Activated CD8-positive, alpha-beta memory T cell treated with anti-CD3 and anti-CD28 coated beads for 36 hours (primary cell): ENCODE measurements around the gene YPEL5. TPM values are rescaled to one million over a fixed set of nuclear protein-coding genes. Genes with fewer than 3 reads are reported as not detected.

Experiments used
- CTCF ChIA-PET: fragments of 350-600 bp; sonication (Branson Sonifier 250); formaldehyde crosslinking; loops from one replicate; lab custom pipeline; 2021; ENCODE audit warnings: antibody characterized with exemption; lab: Charles Lee
- POLR2A ChIA-PET: fragments of 350-600 bp; sonication (Branson Sonifier 250); formaldehyde crosslinking; loops from one replicate; lab custom pipeline; 2021; ENCODE audit warnings: antibody characterized with exemption; lab: Charles Lee
- total RNA-seq, 2 experiments: library from RNA; stranded (reverse); gene quantifications; one replicate each; pipeline ENCODE4 v1.2.3, GENCODE V29; 2021

Gene YPEL5
- total RNA-seq, 2 experiments from 2014 or later = 35.2 to 36.8 TPM

DNA sequence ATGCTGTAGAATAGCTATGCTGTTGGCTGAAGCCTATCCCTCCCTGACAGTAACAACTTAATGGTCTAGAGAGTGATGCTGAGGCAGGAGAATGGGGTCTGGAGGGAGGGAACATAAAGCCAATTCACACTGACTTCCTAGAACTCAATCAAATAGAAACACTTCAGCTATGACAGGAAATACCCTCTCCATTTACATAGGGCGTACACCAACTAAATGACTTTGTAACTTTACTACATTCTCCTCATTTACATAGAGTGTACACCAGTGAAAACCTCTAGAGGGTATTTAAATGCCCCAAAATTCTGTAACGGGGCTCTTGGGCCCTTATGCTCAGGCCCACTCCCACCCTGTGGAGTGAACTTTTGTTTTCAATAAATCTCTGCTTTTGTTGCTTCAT, 41.5 kb downstream of the YPEL5 start:
- CTCF ChIA-PET = no interaction called here
- POLR2A ChIA-PET = no interaction called here

DNA sequence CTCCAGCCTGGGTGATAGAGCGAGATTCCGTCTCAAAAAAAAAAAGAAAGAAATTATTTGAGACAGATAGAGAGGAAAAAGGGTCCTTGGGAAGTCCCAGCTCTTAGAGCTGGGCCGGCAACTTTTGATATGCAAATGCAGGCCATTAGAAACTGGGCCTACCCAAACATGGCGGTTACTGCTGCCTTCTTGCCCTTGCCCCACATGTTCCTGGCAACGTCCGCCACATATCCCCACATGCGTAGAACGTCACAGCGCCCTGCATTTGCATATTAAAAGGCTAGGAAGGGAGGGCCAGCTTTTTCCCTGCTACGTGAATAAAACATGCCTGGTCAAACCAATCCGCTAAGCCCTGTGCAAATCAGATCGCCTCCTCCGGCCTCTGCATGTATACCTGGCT, 43.8 kb downstream of the YPEL5 start:
- CTCF ChIA-PET = no interaction called here
- POLR2A ChIA-PET = no interaction called here

DNA sequence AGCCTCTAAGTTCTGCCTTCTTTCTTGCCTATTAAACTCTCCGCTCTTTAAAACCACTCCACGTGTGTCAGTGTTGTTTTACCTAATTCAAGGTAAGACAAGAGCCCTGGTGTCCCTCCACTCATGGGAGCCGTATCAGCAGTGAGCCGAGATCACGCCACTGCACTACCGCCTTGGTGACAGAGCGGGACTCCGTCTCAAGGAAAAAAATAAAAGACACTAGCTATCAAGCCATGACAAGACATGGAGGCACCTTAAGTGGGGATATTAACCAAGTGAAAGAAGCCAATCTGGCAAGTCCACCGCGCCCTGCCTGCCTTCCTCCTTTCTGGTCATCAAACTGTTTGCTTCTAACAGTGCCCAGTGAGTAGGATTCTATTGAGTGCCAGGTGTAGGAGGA, 44.3 kb downstream of the YPEL5 start:
- CTCF ChIA-PET = no interaction called here

DNA sequence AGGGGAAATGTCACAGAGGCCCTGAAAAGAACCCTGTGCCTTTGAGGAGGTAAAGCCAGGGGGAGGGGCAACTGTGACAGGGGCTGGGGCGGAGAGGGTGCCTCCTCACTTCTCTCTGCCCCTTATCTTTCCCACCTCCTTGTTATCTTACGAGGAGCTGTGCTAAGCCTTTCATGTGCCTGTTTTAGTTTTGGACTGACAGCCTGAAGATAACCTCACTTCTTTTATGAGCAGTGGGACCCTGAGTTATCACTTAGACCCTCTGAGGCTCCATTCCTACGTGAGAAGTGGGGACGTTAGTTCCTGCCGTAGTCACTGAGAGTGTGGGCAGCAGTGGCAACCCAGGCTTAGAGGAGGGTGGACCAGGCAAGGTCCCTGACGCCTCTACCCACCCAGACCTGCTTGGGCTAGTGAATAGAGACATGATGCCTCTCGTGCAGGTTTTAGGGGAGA, 45.0 kb downstream of the YPEL5 start:
- CTCF ChIA-PET = no interaction called here
- POLR2A ChIA-PET = no interaction called here

More for the DNA sequence above, 44.3 kb downstream of the YPEL5 start:
- POLR2A ChIA-PET = no interaction called here

DNA sequence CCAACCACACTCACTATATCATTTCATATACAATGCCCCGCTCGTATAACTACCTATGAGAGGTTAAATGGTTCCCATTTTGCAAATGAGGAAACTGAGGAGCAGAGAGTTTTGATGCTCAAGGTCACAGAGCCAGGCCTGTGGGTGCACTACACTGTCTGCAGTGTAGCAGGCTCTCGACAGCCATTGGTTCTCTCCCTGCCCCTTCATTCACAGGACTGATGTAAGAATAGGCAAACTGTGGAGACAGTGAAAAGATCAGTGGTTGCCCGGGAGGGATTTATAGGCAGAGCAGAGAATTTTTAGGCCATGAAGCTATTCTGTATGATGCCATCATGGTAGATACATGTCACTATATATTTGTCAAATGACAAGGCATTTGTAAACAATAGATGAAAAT, 45.5 kb downstream of the YPEL5 start:
- CTCF ChIA-PET = no interaction called here

DNA sequence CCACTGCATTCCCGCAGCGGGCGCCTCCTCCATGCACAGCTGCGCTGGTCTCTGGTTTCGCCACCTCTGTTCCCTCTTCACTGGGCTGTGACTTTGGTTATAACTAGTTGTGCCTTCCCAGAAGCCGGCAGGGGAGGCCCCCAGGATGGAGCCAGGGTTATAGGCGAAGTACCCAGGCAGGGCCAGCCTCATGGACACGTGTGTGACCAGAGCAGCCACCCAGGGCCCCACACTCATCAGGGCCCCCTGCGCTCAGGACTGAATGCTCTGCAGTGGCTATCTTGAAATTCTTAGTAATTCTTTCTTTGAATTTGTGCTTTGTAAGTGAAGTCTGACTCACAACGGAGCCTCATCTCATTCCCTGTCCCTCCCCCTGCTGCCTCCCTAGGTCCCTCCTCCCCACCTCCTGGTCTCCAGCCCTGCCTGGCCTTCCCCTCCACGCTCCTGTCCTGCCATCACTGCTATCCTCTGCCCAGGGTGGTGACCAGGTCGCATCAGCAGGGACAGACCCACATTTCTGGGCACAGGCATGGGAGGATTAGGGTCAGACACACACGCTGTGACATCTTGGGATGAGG, 46.4 kb downstream of the YPEL5 start:
- ChIA-PET POLR2A (no interaction called here), CTCF (interaction anchor here (0.9 kb wide), 1 partner anchor 15 kb away, joined by 4 read pairs; no protein-coding TSS in a partner anchor)

More for the DNA sequence above, 45.5 kb downstream of the YPEL5 start:
- POLR2A ChIA-PET = no interaction called here

DNA sequence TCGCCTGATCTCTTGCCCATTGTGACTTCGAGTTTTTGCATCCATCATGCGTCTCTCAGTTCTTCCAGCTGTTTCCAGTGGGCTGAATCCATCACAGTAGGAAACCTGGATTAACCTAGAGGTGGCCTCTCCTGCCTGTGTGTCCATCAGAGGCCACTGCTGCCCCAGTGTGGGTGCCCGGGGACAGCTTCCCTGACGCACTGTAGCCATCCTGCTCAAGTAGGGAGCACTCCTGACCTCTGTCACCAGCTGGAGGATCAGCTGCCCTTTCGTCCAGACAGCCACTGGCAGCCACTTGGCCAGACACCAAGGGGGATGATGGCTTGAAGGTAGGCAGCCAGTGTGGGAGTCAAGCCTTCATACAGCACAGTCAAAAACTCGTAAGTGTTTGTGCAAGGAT, 47.6 kb downstream of the YPEL5 start:
- POLR2A ChIA-PET = no interaction called here
- CTCF ChIA-PET = interaction anchor here (0.9 kb wide), 1 partner anchor 14 kb away, joined by 4 read pairs; no protein-coding TSS in a partner anchor

DNA sequence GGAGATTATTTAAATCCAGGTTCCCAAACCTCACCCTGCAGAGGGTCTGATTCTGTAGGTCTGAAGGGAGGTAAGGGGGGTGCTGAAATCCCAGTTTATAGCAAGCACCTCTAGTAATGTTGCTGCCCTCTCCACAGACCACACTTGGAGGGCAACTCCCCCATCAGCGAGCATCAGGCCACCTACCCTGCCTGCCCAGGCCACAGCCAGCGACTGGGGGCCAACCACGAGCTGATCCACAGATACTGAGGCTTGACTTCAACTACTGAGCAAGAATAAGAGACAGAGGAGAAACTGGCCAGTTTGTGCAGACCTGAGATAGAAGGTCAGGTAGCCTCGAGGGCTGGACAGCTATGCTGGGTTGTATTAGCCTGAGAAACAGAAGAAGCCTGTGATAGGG, 48.2 kb downstream of the YPEL5 start:
- ChIA-PET CTCF (interaction anchor here (0.7 kb wide), 1 partner anchor 417 kb away, joined by 3 read pairs; no protein-coding TSS in a partner anchor), POLR2A (no interaction called here)

DNA sequence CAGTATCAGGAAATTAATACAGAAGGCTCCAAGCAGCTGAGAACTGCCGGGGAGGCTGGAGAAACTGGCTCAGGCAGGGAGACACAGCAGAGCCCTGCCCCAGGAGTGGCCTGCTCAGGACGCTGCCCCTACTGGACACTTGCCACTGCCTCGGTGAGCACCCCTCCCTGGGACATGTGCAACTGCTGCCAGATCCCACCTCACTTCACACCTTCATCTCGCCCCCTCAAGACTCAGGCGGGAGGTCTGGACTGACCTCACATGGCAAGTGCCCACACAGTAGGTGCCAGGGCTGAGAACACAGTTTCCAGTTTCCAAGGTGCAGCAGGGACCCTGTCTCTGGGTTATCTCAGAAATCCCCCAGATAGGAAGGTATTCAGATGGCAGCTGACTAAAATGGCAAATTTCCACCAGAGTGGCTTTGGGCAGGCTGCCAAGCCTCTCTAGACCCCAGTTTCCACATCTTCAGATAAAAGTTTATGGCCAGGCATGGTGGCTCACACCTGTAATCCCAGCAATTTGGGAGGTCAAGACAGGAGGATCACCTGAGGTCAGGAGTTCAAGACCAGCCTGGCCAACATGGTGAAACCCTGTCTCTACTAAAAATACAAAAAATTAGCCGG, 50.9 kb downstream of the YPEL5 start:
- POLR2A ChIA-PET = no interaction called here
- CTCF ChIA-PET = no interaction called here

DNA sequence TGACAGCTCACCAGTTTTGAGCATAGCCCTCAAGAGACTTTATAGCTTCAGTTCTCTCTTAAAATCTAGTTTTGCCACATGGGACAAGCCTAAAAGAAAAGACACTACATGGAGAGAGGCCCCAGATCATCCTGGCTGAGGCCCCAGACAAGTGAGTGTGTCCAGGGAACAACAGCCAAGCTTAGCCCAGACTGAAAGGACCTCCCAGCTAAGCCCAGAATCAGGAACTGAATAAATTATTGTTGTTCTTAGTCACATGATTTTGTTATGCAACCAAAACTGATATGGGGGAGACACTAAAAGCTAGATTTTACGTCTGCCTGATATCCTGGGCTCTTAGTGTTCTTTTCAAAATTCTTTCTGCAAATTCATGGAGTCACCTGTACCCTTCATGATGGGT, 55.2 kb downstream of the YPEL5 start:
- CTCF ChIA-PET = interaction anchor here (0.9 to 1.3 kb wide), 2 partner anchors 37 to 510 kb away, joined by 3 read pairs; no protein-coding TSS in a partner anchor
- POLR2A ChIA-PET = no interaction called here

DNA sequence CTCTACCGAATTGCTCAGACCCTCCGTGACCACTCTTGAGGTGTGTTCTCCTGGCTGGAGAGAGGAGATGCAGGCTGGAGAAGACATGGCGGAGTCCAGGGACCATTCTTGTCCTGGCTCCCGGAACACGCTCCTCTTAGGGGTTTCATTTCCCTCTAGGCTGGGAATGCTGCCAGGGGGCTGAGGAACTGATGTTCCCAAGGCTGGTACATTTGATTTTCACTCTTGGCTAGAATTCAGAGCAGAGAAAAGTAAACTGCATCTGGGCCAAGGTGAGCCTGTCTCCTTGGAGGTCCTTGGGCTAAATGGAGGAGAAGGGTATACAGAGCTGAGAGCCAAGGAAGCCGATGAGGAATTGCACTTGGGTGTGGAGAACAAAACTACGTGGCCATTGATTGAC, 56.3 kb downstream of the YPEL5 start:
- ChIA-PET CTCF (interaction anchor here (0.7 to 1.3 kb wide), 2 partner anchors 38 to 509 kb away, joined by 3 to 4 read pairs; no protein-coding TSS in a partner anchor), POLR2A (no interaction called here)

DNA sequence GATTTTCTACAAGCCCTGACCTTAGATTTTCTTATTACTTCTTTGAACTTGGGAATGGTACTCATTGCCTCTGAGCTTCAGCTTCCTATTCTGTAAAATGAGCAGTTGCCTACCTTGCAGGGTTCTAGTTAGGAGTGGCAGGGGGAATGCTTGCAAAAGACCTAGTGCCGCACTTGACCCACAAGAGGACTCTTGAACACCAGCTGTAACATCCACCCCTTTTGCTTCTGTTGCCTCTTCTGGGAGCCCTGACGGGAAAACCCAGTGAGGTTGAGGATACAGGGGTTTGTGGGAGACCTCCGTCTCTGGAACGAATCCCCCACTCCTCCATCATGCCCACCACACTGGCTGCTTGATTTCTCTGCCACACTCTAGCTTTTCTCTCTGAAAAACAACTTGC, 57.5 kb downstream of the YPEL5 start:
- POLR2A ChIA-PET = no interaction called here
- CTCF ChIA-PET = interaction anchor here (0.6 to 1.3 kb wide), 4 partner anchors 22 to 508 kb away, joined by 3 to 4 read pairs (median 3); no protein-coding TSS in a partner anchor

DNA sequence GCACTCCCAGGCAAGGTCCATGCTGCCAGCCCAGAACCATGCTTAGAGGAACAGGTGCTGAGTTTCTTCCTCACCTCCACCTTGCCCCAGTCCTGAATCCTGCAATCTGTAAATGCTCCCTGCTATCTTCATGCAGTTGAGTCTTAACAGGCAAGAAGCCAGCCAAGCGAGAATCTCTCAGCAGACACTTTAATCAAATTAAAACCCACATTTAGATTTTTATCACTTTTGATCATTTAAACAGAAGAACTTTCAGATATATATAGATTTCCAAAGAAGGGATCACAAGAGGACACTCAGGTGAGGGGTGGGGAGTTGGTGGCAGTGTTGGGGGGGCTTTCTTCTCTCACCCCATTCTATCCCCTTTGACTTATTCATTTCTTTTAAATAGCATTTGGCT, 58.6 kb downstream of the YPEL5 start:
- POLR2A ChIA-PET = no interaction called here

DNA sequence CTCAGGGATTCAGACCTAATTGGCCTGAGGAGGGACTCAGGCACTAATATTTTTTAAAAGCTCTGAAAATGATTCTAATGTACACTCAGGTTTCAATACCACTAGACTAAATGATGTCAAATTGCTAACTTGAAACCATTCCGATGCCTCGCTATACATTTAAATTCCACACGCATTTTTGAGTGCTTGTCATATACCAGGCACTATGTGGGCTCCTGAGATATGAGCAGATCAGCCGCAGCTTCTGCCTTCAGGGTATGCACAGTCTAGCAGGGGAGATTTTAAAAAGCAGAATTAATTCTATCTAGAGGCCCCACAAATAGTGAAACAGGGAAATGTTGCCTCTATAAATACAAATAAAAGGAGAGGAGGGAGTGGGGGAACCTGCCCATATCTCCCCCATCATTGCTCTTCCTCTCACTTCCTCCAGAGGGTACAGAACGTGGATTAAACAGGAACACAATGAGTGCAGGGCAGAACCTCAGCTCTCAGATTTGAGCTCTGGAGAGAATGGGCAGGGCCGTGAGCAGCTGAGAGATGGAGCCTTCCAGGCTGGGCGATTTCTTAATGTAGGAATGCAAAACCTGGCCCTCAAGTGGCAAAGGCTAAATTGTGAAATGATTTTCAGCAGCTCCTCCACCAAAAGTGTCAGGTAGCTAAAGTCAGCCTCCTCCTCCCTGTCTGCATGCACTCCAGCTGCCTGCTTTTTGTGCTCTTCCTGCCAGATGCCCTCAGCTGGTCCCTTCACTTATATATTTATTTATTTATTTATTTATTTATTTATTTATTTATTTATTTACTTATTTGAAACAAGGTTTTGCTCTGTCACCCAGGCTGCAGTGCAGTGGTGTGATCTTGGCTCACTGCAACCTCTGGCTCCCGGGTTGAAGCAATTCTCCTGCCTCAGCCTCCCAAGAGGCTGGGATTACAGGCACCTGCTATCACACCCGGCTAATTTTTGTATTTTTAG, 59.9 kb downstream of the YPEL5 start:
- POLR2A ChIA-PET = no interaction called here

More for the DNA sequence above, 58.6 kb downstream of the YPEL5 start:
- CTCF ChIA-PET = no interaction called here

DNA sequence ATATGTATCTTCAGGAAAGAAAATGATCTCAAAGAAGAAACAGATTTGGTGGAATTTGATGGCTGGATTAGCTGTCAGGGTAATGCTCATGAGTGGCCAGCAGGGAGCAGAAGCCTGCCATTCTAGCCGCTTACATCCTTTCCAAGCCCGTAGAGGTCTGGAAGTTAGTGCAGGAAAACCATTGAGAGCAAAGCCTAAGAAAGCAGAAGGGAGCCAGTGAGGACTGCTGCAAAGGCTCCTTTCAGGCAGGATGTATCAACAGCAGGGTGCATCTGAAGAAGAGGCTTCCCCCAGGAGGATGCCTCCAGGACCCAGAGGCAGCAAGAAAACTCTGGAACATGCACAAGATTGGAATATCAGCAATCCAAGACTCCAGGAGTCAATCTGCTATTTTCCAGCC, 61.6 kb downstream of the YPEL5 start:
- POLR2A ChIA-PET = no interaction called here
- CTCF ChIA-PET = interaction anchor here (0.7 to 4.4 kb wide), 15 partner anchors 9 to 501 kb away, joined by 3 to 32 read pairs (median 4); partner anchors contain the start of gene LBH

More for the DNA sequence above, 59.9 kb downstream of the YPEL5 start:
- CTCF ChIA-PET = interaction anchor here (0.7 to 4.4 kb wide), 4 partner anchors 24 to 503 kb away, joined by 3 to 32 read pairs (median 10); partner anchors contain the start of gene LBH

DNA sequence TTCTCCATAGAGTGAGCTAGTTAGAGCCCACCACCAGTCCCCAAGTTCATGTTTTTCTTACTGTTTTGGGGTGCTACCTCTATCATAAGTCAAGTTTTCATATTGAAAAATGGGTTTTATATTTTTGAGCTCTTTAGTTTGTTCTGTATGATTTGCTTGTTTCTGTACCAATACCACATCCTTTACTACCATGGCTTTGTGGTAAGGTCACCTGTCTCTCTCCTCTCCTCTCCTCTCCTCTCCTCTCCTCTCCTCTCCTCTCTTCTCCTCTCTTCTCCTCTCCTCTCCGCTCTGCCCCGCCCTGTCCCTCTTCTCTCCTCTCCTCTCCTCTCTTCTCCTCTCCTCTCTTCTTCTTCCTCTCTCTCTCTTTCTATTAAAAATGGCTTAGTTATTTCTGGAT, 62.4 kb downstream of the YPEL5 start:
- POLR2A ChIA-PET = interaction anchor here (0.6 kb wide), 1 partner anchor 22 kb away, joined by 3 read pairs; the partner anchor contains the start of gene LBH

More for the DNA sequence above, 62.4 kb downstream of the YPEL5 start:
- CTCF ChIA-PET = interaction anchor here (0.7 to 4.4 kb wide), 16 partner anchors 11 to 507 kb away, joined by 3 to 32 read pairs (median 4); partner anchors contain the start of gene LBH
